Measurements from ENCODE around the gene DIABLO. TPM values are rescaled to one million over a fixed set of nuclear protein-coding genes. Genes with fewer than 3 reads are reported as not detected.
A peak's percentile ranks its signal among the peaks of the same experiment; 100 is the strongest.

The DIABLO gene
- total RNA-seq, 1 donor from 2014 or later: 78.5 TPM

DNA sequence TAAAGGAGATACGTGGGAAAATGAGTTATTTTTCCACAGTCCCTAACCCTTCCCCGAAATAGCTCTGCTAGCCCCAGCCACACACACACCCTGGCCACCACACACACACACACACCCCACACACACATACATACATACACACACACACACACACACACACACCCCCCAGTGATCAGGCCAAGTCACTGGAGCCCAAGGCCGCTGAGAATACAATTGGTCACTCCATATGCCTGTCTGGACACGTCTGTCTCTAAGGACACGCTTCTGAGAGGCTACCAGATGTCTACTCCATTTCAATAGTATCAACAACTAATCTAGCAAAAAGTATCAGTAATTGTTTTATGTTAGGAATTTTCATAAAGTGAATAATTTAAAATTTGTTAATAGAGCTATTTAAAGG lies 13.0 kb upstream of the DIABLO start:
- Mint-ChIP-seq H3K27me3 (ENCODE audit: low read depth) (no peaks in the 10 kb centered on the region), H3K4me3 (no peak overlapping the region), H3K36me3 (ENCODE audit: low read depth) (peaks cover 10% of the 10 kb centered on the region), H3K9me3 (no peaks in the 10 kb centered on the region), H3K27ac (ENCODE audit: unreplicated experiment) (peak overlapping the region; percentile 40), H3K4me1 (no peaks in the 10 kb centered on the region)
- no peak for DNase-seq (ENCODE audit: low read depth, low spot score)
- TF ChIP-seq, protein P1, sequence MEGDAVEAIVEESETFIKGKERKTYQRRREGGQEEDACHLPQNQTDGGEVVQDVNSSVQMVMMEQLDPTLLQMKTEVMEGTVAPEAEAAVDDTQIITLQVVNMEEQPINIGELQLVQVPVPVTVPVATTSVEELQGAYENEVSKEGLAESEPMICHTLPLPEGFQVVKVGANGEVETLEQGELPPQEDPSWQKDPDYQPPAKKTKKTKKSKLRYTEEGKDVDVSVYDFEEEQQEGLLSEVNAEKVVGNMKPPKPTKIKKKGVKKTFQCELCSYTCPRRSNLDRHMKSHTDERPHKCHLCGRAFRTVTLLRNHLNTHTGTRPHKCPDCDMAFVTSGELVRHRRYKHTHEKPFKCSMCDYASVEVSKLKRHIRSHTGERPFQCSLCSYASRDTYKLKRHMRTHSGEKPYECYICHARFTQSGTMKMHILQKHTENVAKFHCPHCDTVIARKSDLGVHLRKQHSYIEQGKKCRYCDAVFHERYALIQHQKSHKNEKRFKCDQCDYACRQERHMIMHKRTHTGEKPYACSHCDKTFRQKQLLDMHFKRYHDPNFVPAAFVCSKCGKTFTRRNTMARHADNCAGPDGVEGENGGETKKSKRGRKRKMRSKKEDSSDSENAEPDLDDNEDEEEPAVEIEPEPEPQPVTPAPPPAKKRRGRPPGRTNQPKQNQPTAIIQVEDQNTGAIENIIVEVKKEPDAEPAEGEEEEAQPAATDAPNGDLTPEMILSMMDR (conservative IDR thresholded peaks at IDR 0.05): no peak

DNA sequence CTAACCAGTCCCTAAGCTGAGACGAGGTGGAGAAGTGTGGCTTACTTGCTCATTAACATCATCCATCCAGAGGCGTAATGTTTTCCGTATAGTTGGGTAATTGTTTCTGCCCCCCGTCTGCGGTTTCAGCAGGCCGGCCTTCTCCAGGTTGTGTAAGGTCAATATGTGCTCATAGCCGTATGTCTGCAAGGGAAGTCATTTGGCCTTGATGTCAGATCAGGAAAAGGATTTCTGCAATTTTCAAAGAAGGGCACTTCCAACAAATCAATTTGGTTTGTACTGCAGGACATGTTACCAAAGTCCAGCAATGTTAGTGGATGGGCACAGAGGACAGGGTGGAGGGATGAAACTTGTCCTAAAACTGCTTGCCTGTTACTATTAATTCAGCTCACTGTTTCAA lies 9.9 kb upstream of the DIABLO start:
- H3K36me3 Mint-ChIP-seq (ENCODE audit: low read depth): peaks cover 6% of the 10 kb centered on the region
- TF ChIP-seq, protein P1 (conservative IDR thresholded peaks at IDR 0.05): no peak

DNA sequence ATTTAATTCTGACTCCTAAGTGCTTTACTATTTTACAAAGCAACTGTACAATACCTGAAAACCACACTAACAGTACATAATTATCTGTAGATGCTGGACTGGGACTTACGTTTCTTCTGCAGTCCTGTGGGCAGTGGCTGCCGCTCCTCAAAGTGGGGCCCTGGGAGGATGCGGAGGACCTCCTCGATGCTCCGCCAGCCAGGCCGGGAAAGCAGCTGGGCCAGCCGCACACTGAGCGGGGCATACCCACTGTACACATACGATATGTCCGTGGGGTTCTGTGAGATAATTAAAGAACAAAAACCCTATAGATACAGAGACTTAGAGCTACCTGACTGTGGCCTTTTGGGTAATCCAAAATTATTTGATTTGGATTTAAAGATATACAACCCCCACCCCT lies 6.8 kb upstream of the DIABLO start:
- no peak for DNase-seq (ENCODE audit: low read depth, low spot score)
- TF ChIP-seq, protein P1 (conservative IDR thresholded peaks at IDR 0.05): no peak
- H3K27ac Mint-ChIP-seq (ENCODE audit: unreplicated experiment): no peak overlapping the region
- H3K4me3 Mint-ChIP-seq: no peak overlapping the region
- H3K36me3 Mint-ChIP-seq (ENCODE audit: low read depth): peaks cover 6% of the 10 kb centered on the region
- no peaks in the 10 kb centered on the region for H3K27me3 Mint-ChIP-seq (ENCODE audit: low read depth)
- H3K4me1 Mint-ChIP-seq: no peaks in the 10 kb centered on the region
- H3K9me3 Mint-ChIP-seq: no peaks in the 10 kb centered on the region

More for the DNA sequence above, 9.9 kb upstream of the DIABLO start:
- Mint-ChIP-seq H3K27me3 (ENCODE audit: low read depth) (no peaks in the 10 kb centered on the region), H3K9me3 (no peaks in the 10 kb centered on the region), H3K4me1 (no peaks in the 10 kb centered on the region), H3K4me3 (no peak overlapping the region), H3K27ac (ENCODE audit: unreplicated experiment) (no peak overlapping the region)
- DNase-seq (ENCODE audit: low read depth, low spot score): no peak

DNA sequence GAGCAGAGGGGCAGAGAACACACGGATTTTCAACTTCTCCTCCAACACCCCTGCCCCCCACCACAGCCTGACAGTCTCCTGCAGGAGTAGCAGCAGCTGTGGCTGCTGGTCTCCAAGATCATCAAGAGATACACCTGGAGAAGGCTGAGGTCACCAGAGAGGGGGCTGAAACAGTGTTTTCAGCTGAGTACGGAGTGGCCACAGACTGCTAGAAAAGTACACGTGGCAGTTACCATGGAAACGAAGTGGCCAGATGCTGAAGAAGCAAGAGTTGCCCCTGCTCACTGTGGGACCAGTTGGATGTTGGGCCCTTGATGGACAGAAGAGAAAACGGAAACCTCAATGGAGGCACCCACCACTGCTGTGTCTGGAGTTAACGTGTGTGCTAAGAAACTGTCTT lies 4.9 kb upstream of the DIABLO start:
- Mint-ChIP-seq H3K27ac (ENCODE audit: unreplicated experiment) (no peak overlapping the region), H3K4me1 (peaks cover 9% of the 10 kb centered on the region), H3K27me3 (ENCODE audit: low read depth) (no peaks in the 10 kb centered on the region), H3K4me3 (no peak overlapping the region), H3K9me3 (no peaks in the 10 kb centered on the region), H3K36me3 (ENCODE audit: low read depth) (peaks cover 3% of the 10 kb centered on the region)
- TF ChIP-seq, protein P1 (conservative IDR thresholded peaks at IDR 0.05): no peak
- no peak for DNase-seq (ENCODE audit: low read depth, low spot score)

DNA sequence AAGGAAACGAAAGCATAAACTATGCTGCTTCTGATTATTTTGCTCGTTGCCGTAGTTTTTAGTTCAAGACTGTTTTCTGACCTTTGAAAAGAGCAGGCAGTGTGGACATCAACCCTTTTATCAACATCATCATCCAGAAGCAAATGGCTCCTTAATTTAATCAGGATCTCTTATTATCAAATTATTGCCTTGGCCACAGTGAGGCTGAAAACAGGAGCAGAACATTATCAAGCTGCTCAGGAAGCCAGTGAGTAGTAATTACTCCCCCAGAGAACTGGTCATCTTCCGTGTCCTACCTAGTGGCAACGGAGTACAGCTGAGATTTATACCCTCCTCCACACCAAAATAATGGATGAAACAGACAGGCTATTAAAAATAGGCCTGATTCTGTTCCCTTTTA lies 2.2 kb upstream of the DIABLO start:
- Mint-ChIP-seq H3K9me3 (no peaks in the 10 kb centered on the region), H3K4me1 (peaks cover 30% of the 10 kb centered on the region), H3K36me3 (ENCODE audit: low read depth) (no peaks in the 10 kb centered on the region), H3K27me3 (ENCODE audit: low read depth) (no peaks in the 10 kb centered on the region), H3K4me3 (peak overlapping the region; percentile 35), H3K27ac (ENCODE audit: unreplicated experiment) (no peak overlapping the region)
- TF ChIP-seq, protein P1 (conservative IDR thresholded peaks at IDR 0.05): no peak
- DNase-seq (ENCODE audit: low read depth, low spot score): no peak

DNA sequence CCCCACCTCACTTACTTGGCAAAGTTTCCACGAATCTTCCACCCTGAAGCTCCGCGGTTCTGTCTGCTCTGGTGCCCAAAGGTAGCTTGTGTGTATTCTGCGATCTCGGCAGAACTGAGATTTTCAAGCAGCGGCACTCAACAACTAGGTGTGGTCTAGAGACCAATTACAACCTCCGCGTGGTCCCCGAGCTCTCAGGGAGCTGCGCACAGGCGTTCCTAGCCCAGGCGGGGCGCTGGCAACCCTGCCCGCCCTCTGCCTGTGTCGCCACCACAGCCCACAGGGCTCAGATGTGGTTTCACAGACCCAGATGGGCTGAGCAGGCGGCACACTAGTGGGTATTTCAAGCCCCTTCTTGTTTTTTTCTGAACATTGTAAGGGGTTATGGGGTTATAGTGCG lies 1.5 kb upstream of the DIABLO start:
- TF ChIP-seq, protein P1 (conservative IDR thresholded peaks at IDR 0.05): no peak
- Mint-ChIP-seq H3K9me3 (no peaks in the 10 kb centered on the region), H3K27me3 (ENCODE audit: low read depth) (no peaks in the 10 kb centered on the region), H3K4me3 (peak overlapping the region; percentile 71), H3K4me1 (peaks cover 34% of the 10 kb centered on the region), H3K27ac (ENCODE audit: unreplicated experiment) (no peak overlapping the region), H3K36me3 (ENCODE audit: low read depth) (no peaks in the 10 kb centered on the region)
- no peak for DNase-seq (ENCODE audit: low read depth, low spot score)
